ENCODE data around the gene GNPNAT1. TPM values are rescaled to one million over a fixed set of nuclear protein-coding genes. Genes with fewer than 3 reads are reported as not detected.

Gene GNPNAT1
- 33.0 and 41.8 TPM in 2 replicates for total RNA-seq (ENCODE audit: low replicate concordance)

GRCh38 chr14:52791223-52792096 is at the start of gene GNPNAT1:
GNPNAT1 (minus strand) TSS chr14:52791607; CDS start chr14:52784650, 6,957 bp downstream.
- Mint-ChIP-seq H3K4me3 (peak within 1 kb of the TSS; percentile 97), H3K4me1 (peaks cover 31% of the 10 kb centered on the region)
- TF ChIP-seq EZH2 (IDR thresholded peaks at IDR 0.05) (no peak), CTCF (IDR thresholded peaks at IDR 0.05) (no peak), EZH2phosphoT487 (IDR thresholded peaks at IDR 0.05) (no peak)

GRCh38 chr14:52840877-52841276 is 49.5 kb upstream of the GNPNAT1 start:
- Mint-ChIP-seq H3K9me3 (peaks cover 11% of the 10 kb centered on the region), H3K27ac (no peak overlapping the region), H3K27me3 (ENCODE audit: insufficient read depth, low read depth) (peaks cover 7% of the 10 kb centered on the region), H3K4me3 (no peak overlapping the region), H3K36me3 (no peaks in the 10 kb centered on the region), H3K4me1 (peaks cover 12% of the 10 kb centered on the region)
- H3F3A ChIP-seq (ENCODE audit: low read depth): peaks cover 17% of the 10 kb centered on the region
- no peak for DNase-seq (ENCODE audit: low spot score)
- H3K4me3 ChIP-seq: no peak overlapping the region
- H3K27ac ChIP-seq: no peak overlapping the region
- no peak overlapping the region for H2AFZ ChIP-seq (replicated peaks)
- no peak overlapping the region for H3K4me2 ChIP-seq
- H3K9ac ChIP-seq: no peak overlapping the region
- H4K20me1 ChIP-seq (ENCODE audit: low read depth): no peaks in the 10 kb centered on the region
- TF ChIP-seq CTCF (IDR thresholded peaks at IDR 0.05): no peak
- TF ChIP-seq EZH2 (IDR thresholded peaks at IDR 0.05): no peak
- TF ChIP-seq EZH2phosphoT487 (IDR thresholded peaks at IDR 0.05): no peak
- no peaks in the 10 kb centered on the region for H3K79me2 ChIP-seq (ENCODE audit: low read depth)
- no peaks in the 10 kb centered on the region for H3K36me3 ChIP-seq
- H3K4me1 ChIP-seq: peaks cover 15% of the 10 kb centered on the region
- H3K27me3 ChIP-seq: no peaks in the 10 kb centered on the region
- no peaks in the 10 kb centered on the region for H3K9me3 ChIP-seq (ENCODE audit: low read depth)

More at GRCh38 chr14:52791223-52792096, at the start of gene GNPNAT1:
- H3K27me3 ChIP-seq: no peaks in the 10 kb centered on the region
- H3K9me3 ChIP-seq (ENCODE audit: low read depth): no peaks in the 10 kb centered on the region
- H3K9me3 Mint-ChIP-seq: peaks cover 2% of the 10 kb centered on the region
- H3K9ac ChIP-seq: peak within 1 kb of the TSS; percentile 43
- H3K36me3 Mint-ChIP-seq: no peaks in the 10 kb centered on the region
- H3K4me2 ChIP-seq: peak within 1 kb of the TSS; percentile 94
- H2AFZ ChIP-seq (replicated peaks): peak within 1 kb of the TSS; percentile 89
- H3K4me3 ChIP-seq: peak within 1 kb of the TSS; percentile 79
- peaks cover 14% of the 10 kb centered on the region for H4K20me1 ChIP-seq (ENCODE audit: low read depth)
- peak within 1 kb of the TSS; percentile 86 for H3K27ac Mint-ChIP-seq
- H3K79me2 ChIP-seq (ENCODE audit: low read depth): peaks cover 47% of the 10 kb centered on the region
- H3K27ac ChIP-seq: peak within 1 kb of the TSS; percentile 53
- H3K36me3 ChIP-seq: no peaks in the 10 kb centered on the region
- peaks cover 12% of the 10 kb centered on the region for H3K27me3 Mint-ChIP-seq (ENCODE audit: insufficient read depth, low read depth)
- peaks cover 24% of the 10 kb centered on the region for H3K4me1 ChIP-seq
- peaks cover 20% of the 10 kb centered on the region for H3F3A ChIP-seq (ENCODE audit: low read depth)
- DNase-seq (ENCODE audit: low spot score): peak; percentile 94

- no peak overlapping the region for H3K4me3 Mint-ChIP-seq
- no peak overlapping the region for H3K9ac ChIP-seq
- no peak for TF ChIP-seq CTCF (IDR thresholded peaks at IDR 0.05)
- no peak overlapping the region for H3K4me2 ChIP-seq
- H3F3A ChIP-seq (ENCODE audit: low read depth): peaks cover 33% of the 10 kb centered on the region
- H3K27me3 Mint-ChIP-seq (ENCODE audit: insufficient read depth, low read depth): peaks cover 3% of the 10 kb centered on the region
- no peak overlapping the region for H3K4me3 ChIP-seq
- no peaks in the 10 kb centered on the region for H3K36me3 ChIP-seq
- no peak for DNase-seq (ENCODE audit: low spot score)
- no peak overlapping the region for H3K27ac ChIP-seq
- H2AFZ ChIP-seq (replicated peaks): no peak overlapping the region
- no peaks in the 10 kb centered on the region for H3K9me3 ChIP-seq (ENCODE audit: low read depth)
- H3K9me3 Mint-ChIP-seq: peaks cover 18% of the 10 kb centered on the region
- H4K20me1 ChIP-seq (ENCODE audit: low read depth): no peaks in the 10 kb centered on the region
- no peak overlapping the region for H3K27ac Mint-ChIP-seq
- no peaks in the 10 kb centered on the region for H3K36me3 Mint-ChIP-seq
- no peaks in the 10 kb centered on the region for H3K27me3 ChIP-seq
- H3K4me1 Mint-ChIP-seq: peaks cover 15% of the 10 kb centered on the region
- no peaks in the 10 kb centered on the region for H3K79me2 ChIP-seq (ENCODE audit: low read depth)
- peaks cover 22% of the 10 kb centered on the region for H3K4me1 ChIP-seq
Observed at GRCh38 chr14:52837451-52837850, 46.0 kb upstream of the GNPNAT1 start.

Data from neural progenitor cell (in vitro differentiated cells).